ENCODE measurements around the gene ZNF512B.

GRCh38 chr20:63979557-63980316, 10.0 kb upstream of the ZNF512B start, which contains the start of gene SAMD10:
- TF ChIP-seq POLR2A (IDR thresholded peaks at IDR 0.05; ENCODE audit: low read depth, low read length) (peak; percentile 64; the same call in 1 of the 2 replicates), POLR2AphosphoS5 (IDR thresholded peaks at IDR 0.05; ENCODE audit: low read depth, low read length) (no peak; the same call in 1 of the 2 replicates), TAF1 (IDR thresholded peaks at IDR 0.05; ENCODE audit: borderline replicate concordance, low read depth, low read length) (peak; percentile 14; the same call in 1 of the 2 replicates)

All from GM12892 (cell line).